Breast epithelium (tissue), 4 donors: Measurements from ENCODE around the gene C6orf163. TPM values are rescaled to one million over a fixed set of nuclear protein-coding genes. Genes with fewer than 3 reads are reported as not detected.

Experiments
- DNase-seq, 2 donors: peaks; one replicate each; pipeline ENCODE4 v3.0.0-alpha.2; 2019; ENCODE audit warnings: low spot score in 2 of 2
- H3K27ac ChIP-seq, 2 donors: fragments of 200-600 bp; sonication (generic) in 1 of 2; one replicate each; pipeline ENCODE4 v1.5.1; 2016 to 2019; ENCODE audit warnings: mild to moderate bottlenecking in 1 of 2
- H3K27me3 ChIP-seq, 2 donors: fragments of 200-600 bp; sonication (generic) in 1 of 2; one replicate each; pipeline versions ENCODE4 v1.5.1 to v1.6.0; 2017 to 2019; ENCODE audit warnings: control low read depth in 1 of 2, mild to moderate bottlenecking in 1 of 2
- H3K36me3 ChIP-seq: fragments of 200-600 bp; one replicate; pipeline ENCODE4 v1.5.1; 2019
- H3K4me1 ChIP-seq, 2 donors: fragments of 200-600 bp; sonication (generic); one replicate each; pipeline ENCODE4 v1.5.1; 2016 to 2019; ENCODE audit warnings: control low read depth in 1 of 2
- H3K4me3 ChIP-seq, 3 donors: fragments of 200-600 bp; sonication (generic); 1 replicate in 2 of 3; 2 replicates in 1 of 3; pipeline ENCODE4 v1.5.1; 2016 to 2019; ENCODE audit warnings: mild to moderate bottlenecking in 3 of 3, moderate library complexity in 2 of 3
- H3K9me3 ChIP-seq, 2 donors: fragments of 200-600 bp; sonication (generic) in 1 of 2; one replicate each; pipeline ENCODE4 v1.5.1; 2016 to 2019; ENCODE audit warnings: control low read depth in 1 of 2
- POLR2A ChIP-seq: fragments of 450-650 bp; IDR thresholded peaks from one replicate; pipeline ENCODE4 v1.6.1; 2016; ENCODE audit warnings: antibody characterized with exemption, mild to moderate bottlenecking, moderate library complexity
- POLR2AphosphoS5 ChIP-seq, 3 donors: sonication (generic); formaldehyde crosslinking; IDR thresholded peaks; one replicate each; pipeline ENCODE4 v1.6.1; 2017; ENCODE audit warnings: antibody characterized with exemption in 3 of 3
- intact Hi-C: fragments of 100-400 bp; cut with DNase I; formaldehyde crosslinking; loops from one replicate; pipeline ENCODE4 v1.15.1; 2023; ENCODE audit warnings: low total_unique reads
- total RNA-seq, 3 donors: library from RNA; depleted of rRNA; stranded (reverse); fragments of >200 nt; gene quantifications; one replicate each; pipeline ENCODE4 v1.1.0, GENCODE V29; 2016
- TF ChIP-seq, protein P1 (sequence below), 3 donors: fragments of 450-650 bp; IDR thresholded peaks; one replicate each; pipeline ENCODE4 v1.5.1; 2016 to 2017; ENCODE audit warnings: antibody characterized with exemption in 3 of 3, mild to moderate bottlenecking in 3 of 3, moderate library complexity in 3 of 3

Gene C6orf163
- total RNA-seq, 3 donors from 2014 or later: 3.5 to 6.2 (median 4.7) TPM

DNA sequence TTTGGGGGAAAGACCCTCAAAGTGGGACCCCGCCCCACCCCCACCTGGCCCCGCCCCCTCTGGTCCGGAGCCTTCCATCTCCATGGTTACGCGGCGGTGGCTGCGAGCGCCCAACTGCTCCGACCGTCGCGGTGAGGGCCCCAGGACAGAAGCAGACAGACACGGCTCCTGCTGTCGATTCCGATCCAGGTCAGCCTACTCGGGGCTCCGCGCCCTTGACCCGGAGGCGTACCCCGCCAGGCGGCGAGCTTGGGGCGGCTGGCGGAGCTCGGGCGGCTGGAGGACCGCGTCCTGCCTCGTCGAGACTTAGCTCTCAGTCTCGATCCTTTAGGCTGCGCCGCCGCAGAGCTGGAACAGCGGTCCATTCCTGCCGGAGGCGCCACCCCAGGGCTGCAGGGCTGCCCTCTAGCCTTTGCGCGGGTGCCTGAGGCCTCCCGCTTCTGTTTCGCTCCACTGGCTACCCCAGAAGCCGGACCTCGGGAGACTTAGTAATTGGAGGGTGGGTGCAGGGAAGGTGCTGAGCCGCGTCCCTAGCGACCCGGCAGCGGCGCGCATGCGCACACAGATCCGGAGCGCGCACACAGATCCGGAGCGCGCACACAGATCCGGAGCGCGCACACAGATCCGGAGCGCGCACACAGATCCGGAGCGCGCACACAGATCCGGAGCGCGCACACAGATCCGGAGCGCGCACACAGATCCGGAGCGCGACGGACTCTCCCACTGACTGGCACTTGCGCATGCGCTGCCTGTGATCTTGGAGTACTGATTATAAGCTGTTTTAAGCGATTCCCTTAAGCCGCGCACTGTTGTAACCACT lies 63.5 kb downstream of the C6orf163 start, which contains the start of gene CFAP206:
CFAP206 (plus strand) TSS at position 72 of the 820 bp plus-strand sequence. CDS start 1,868 bp downstream, outside the sequence.
- no peaks in the 10 kb centered on the region for H3K9me3 ChIP-seq
- H3K27me3 ChIP-seq: no peaks in the 10 kb centered on the region
- H3K4me3 ChIP-seq: peak within 1 kb of the TSS; percentile 87 to 98 (median 88)
- TF ChIP-seq POLR2A (no peak), POLR2AphosphoS5 (IDR thresholded peaks at IDR 0.05) (peak in 1 of 3 donors; percentile 28)
- TF ChIP-seq, protein P1, sequence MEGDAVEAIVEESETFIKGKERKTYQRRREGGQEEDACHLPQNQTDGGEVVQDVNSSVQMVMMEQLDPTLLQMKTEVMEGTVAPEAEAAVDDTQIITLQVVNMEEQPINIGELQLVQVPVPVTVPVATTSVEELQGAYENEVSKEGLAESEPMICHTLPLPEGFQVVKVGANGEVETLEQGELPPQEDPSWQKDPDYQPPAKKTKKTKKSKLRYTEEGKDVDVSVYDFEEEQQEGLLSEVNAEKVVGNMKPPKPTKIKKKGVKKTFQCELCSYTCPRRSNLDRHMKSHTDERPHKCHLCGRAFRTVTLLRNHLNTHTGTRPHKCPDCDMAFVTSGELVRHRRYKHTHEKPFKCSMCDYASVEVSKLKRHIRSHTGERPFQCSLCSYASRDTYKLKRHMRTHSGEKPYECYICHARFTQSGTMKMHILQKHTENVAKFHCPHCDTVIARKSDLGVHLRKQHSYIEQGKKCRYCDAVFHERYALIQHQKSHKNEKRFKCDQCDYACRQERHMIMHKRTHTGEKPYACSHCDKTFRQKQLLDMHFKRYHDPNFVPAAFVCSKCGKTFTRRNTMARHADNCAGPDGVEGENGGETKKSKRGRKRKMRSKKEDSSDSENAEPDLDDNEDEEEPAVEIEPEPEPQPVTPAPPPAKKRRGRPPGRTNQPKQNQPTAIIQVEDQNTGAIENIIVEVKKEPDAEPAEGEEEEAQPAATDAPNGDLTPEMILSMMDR (IDR thresholded peaks at IDR 0.05): no peak
- H3K36me3 ChIP-seq: no peaks in the 10 kb centered on the region
- peak within 1 kb of the TSS; percentile 90 to 95 for H3K27ac ChIP-seq
- H3K4me1 ChIP-seq: no peaks in the 10 kb centered on the region
- intact Hi-C loops: no loop called here
- peak; percentile 48 to 65 for DNase-seq

DNA sequence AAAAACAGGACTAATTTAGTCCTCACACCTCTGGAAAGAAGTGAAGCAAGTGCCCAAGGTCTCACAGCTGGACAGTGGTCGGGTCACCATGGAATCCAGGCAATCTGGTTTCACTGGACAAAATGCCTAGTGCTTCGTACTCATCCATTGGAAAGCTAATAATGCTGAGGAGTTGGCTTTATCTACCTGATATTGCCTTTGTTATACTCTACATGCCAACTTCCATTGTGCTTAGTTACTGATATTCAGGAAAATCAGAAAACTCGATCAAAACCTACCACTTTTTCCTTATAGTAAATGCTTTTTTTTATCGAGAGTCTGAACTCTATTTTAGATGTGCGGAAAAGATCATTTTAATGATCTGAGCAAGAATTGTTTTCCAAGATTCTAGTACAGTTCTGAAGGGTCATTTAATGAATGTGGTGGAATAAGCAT lies 64.1 kb downstream of the C6orf163 start:
- Histone ChIP-seq H3K4me3 (peak overlapping the region; percentile 87 to 98 (median 88)), H3K36me3 (no peaks in the 10 kb centered on the region), H3K27ac (peak overlapping the region; percentile 90 to 95), H3K9me3 (no peaks in the 10 kb centered on the region), H3K27me3 (no peaks in the 10 kb centered on the region), H3K4me1 (no peaks in the 10 kb centered on the region)
- DNase-seq: no peak
- intact Hi-C loops: no loop called here
- TF ChIP-seq, protein P1 (IDR thresholded peaks at IDR 0.05): no peak
- TF ChIP-seq POLR2A: no peak
- TF ChIP-seq POLR2AphosphoS5 (IDR thresholded peaks at IDR 0.05): no peak

Other genes with a start within 250 kb of the C6orf163 start
- not detected for gene CGA, start 249.7 kb upstream of the C6orf163 start, total RNA-seq
- 10 to 100 TPM; 35.0 to 95.1 (median 56.7) TPM for gene ZNF292, start 189.2 kb upstream of the C6orf163 start, total RNA-seq
- gene SMIM8, start 22.2 kb upstream of the C6orf163 start, total RNA-seq: 10 to 100 TPM in 2 of 3 donors, 1 to 10 TPM in 1; 9.6 to 17.9 (median 13.4) TPM
- not detected for gene GJB7, start 15.5 kb upstream of the C6orf163 start, total RNA-seq
- gene CFAP206, start 63.2 kb downstream of the C6orf163 start, total RNA-seq: 1 to 10 TPM in 1 of 3 donors, under 1 TPM in 2; 0.64 to 2.0 (median 0.66) TPM
- gene SLC35A1, start 128.2 kb downstream of the C6orf163 start, total RNA-seq: 10 to 100 TPM; 20.3 to 46.7 (median 22.9) TPM
- 10 to 100 TPM; 29.3 to 33.1 (median 30.5) TPM for gene RARS2, start 245.2 kb downstream of the C6orf163 start, total RNA-seq
- gene ORC3, start 245.3 kb downstream of the C6orf163 start, total RNA-seq: 10 to 100 TPM; 22.6 to 32.6 (median 26.6) TPM